ENCODE results near the gene ZYX.
"Not testable (repeated sequence)": the region's sequence is repeated elsewhere in the genome, so short reads cannot be mapped to it uniquely, and the experiment has no call there.

Gene ZYX

DNA sequence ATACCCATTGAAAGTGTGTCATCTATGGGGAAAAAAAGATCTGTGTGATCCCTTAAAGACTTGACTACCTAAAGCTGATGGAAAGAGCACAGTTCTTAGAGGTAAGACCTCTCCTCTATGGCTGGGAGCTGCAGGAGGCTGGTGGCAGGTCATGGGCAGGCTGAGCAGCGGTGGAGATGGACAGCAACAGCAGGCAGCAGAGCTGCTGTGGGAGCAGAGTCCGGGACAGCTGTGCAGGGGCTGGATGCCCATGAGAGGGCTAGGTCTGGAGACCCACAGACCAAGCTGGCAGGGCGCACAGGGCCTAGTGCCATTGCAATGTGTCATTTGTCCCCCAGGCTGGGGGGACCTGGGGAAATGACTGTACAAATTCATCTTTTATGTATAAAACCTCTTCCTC lies 40.9 kb downstream of the ZYX start:
- no peak for DNase-seq

GRCh38 chr7:143424476-143424875 lies 43.3 kb downstream of the ZYX start:
- not testable (repeated sequence) for DNase-seq

- no peak for DNase-seq
Measured at GRCh38 chr7:143426479-143427142, 45.5 kb downstream of the ZYX start.

DNA sequence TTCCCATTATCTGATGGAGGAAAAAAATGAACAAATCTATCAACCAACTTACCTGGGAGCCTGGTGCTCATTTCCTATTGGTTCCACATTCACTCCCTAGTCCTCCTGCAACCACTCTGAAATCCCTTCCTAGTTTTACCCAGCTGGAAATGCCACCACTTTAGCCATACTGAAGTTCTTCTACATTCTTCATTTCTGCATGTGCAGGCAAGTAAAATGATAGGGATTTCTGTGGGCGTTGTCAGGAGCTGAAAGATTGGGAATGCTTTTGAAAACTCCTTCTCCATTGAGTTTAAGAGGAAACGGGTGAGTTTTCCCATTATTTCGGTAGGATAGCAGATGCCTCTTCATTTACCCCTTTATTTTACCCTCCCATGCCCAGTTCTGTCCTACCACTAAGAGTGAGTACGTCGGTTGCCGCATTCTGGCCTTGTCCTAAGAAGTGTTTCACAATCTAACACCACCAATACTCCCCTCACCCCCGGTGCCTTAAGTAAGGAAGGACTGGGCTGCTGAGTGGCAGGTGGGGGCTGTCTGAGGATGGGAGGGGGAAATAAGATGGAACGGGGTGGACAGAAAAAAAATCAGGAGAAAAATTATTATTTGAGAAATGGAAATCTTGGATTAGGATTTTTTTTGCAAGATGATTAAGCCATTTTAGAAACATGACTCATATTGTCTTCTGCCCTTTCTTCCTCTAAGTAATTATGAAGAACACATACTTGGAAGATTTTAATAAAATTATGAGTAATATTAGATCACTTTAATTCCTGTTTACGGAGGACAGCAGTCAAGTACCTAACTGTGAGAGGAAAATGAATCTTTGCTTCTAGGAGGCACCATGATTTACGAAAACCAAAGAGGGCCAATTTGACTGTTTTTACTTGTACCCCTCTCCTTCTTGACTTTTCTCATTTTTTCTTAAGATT lies 48.9 kb downstream of the ZYX start:
- peak; percentile 36 for DNase-seq

DNA sequence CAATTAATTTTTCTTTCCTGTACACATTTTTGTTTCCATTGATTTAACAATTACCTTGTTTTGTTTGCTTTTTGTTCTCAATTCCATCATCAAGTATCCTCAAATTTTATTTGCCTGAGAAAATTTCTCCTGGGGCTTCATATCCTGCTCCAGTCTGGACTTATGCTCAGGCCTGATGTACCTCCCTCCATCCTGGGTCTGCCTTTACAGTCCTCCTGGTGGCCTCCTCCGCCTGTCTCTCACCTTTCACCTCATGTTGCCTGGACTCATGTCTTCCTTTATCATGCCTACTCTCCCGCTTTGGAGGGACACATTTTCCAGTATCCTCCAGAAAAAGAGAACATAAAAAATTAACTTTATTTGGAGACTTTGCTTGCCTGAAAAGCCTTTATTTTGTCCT lies 50.0 kb downstream of the ZYX start:
- DNase-seq: no peak

DNA sequence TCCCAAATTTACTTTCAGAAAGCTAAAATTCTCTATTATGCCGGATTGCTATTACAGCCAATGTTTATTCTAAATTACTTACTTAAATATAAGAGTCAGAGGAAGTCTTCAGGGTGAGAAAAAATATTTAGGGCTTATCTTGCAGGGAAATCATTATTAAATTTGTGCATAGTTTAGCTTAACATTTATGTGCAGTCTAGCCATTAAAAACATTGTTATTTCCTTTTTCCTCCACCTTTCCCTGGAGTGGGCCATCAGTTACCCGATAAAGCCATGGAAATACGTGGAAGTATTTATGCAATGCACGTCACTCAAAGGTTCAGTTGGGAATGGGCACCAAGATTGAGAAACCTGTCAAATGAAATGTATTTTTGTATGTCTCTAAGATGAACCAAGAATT lies 52.6 kb downstream of the ZYX start:
- DNase-seq: no peak

- DNase-seq: peak; percentile 23
Measured at GRCh38 chr7:143434660-143435059, 53.5 kb downstream of the ZYX start.

- no peak for DNase-seq
Measured at GRCh38 chr7:143435266-143435665, 54.1 kb downstream of the ZYX start.

GRCh38 chr7:143436325-143436946 lies 55.3 kb downstream of the ZYX start:
- DNase-seq: no peak

GRCh38 chr7:143437578-143437977 lies 56.4 kb downstream of the ZYX start:
- DNase-seq: no peak

GRCh38 chr7:143439866-143440265 lies 58.7 kb downstream of the ZYX start:
- no peak for DNase-seq
